Endometrium (tissue), 2 donors: Measurements from ENCODE around the gene AAGAB.
"Not testable (repeated sequence)": the region's sequence is repeated elsewhere in the genome, so short reads cannot be mapped to it uniquely, and the experiment has no call there.

Experiments
- FAIRE-seq: peaks from 2 replicates; lab custom pipeline; 2012; peaks lifted over from hg19 to GRCh38; lab: Jason Lieb, UNC
- donor health status: control.
- donor health status: control.

Gene AAGAB, protein sequence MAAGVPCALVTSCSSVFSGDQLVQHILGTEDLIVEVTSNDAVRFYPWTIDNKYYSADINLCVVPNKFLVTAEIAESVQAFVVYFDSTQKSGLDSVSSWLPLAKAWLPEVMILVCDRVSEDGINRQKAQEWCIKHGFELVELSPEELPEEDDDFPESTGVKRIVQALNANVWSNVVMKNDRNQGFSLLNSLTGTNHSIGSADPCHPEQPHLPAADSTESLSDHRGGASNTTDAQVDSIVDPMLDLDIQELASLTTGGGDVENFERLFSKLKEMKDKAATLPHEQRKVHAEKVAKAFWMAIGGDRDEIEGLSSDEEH

GRCh38 chr15:67254238-67255175 lies at the start of gene AAGAB, which contains the start of gene IQCH:
Gene AAGAB, minus strand, starts transcription at chr15:67254661. Its CDS starts 30 bp downstream, at chr15:67254631.
Gene IQCH, plus strand, starts transcription at chr15:67254786. Its CDS starts 111 bp downstream, at chr15:67254897.
- FAIRE-seq: no peak

DNA sequence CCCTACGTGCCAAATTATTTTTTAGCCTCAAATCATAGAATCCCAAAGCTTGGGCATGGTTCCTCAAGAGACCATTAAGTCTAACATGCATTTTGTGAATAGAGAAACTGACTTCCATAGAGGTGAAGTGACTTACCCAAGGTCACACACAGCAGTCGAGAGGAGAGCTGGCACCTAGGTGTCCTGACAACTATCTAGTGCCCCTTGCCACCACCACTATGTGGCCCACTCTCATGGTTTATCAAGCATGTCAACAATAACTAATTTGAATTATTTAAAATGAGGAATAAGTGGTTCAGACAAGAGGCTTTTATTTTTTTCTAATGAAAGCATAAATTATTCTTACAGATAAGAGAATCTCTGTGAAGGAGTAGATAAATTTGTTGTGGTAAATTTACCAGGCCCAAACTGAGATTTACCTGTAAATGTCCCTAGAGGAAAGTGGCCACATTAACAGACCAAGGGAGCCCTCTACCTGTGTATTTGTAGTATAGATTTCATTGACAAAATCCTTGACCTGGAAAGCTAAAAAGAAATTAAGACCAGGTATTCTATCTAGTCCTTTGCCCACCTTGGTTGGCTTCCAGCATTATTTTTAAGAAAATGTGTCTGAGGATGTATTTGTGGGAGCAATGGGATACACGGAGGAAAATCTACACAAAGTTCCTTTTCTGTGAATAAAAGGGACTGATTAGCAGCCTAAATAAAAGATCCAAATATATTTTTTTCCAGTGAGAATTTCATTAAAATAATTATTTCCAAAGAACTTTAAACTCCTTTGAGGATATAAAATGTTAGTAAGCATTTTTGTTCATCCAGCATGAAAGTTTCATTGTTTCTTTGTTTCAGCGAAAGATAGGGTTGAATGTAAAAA lies 49.3 kb upstream of the AAGAB start:
- FAIRE-seq: no peak

- FAIRE-seq: no peak
Measured at GRCh38 chr15:67300266-67301025, 46.0 kb upstream of the AAGAB start.

GRCh38 chr15:67296684-67297083 lies 42.2 kb upstream of the AAGAB start:
- no peak for FAIRE-seq

DNA sequence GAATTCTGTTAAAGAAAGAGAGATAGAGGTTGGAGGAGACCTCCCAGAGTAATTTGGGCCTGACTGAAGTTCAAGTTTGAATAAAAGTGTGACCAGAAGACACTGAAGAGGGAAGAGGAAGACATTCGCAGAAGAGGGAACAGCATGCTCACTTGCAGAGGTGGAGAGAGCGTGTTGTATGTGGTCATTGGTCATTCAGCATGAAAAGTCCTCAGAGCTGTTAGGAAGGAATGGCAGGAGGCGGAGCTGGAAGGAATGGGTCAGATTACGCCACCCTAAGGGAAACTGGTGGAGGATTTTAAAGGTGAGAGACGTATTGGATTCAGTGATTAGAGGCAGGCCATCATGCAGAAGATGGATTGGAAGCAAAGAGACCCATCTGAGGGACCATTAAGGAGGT lies 41.7 kb upstream of the AAGAB start:
- no peak for FAIRE-seq

DNA sequence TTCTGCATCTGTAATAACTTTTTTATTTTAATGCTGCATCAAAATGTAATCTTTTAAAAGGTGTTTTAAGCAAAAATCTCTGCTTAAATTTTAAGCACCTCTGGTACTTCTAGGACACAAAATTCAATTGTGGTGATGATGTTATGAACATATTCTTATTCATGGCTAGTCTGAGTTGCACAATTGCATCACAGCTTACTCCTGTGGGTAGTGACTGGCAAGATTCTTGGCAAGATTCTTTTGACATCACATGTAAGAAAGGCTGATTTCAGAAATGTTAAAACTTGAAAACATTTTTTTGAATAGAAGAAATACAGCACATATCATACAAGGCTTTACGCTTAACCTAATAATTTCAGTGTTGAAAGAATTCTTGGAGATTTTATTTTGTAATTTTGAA lies 35.9 kb upstream of the AAGAB start:
- FAIRE-seq: no peak

- FAIRE-seq: not testable (repeated sequence)
Measured at GRCh38 chr15:67286400-67286799, 31.9 kb upstream of the AAGAB start.

GRCh38 chr15:67285625-67286024 lies 31.2 kb upstream of the AAGAB start:
- FAIRE-seq: not testable (repeated sequence)

- FAIRE-seq: no peak
Measured at GRCh38 chr15:67281714-67282113, 27.3 kb upstream of the AAGAB start.

- no peak for FAIRE-seq
Measured at GRCh38 chr15:67280217-67280616, 25.8 kb upstream of the AAGAB start.

DNA sequence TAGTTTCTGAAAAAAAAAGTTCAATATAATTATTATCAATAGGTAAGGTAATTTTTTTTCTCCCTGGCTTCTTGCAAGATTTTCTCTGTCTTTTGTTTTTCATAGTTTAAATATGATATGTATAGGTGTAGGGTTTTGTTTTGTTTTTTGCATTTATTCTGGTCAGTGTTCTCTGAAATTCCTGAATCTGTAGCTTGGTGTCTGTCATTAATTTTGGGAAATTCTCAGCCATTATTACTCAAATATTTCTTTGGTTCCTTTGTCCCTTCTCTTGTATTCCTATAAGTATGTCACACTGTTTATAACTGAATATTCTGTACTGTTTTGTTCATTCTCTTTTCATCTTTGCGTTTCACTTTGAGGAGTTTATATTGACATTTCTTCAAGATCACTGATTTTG lies 22.2 kb upstream of the AAGAB start:
- no peak for FAIRE-seq

- FAIRE-seq: no peak
Measured at GRCh38 chr15:67274236-67274635, 19.8 kb upstream of the AAGAB start.

GRCh38 chr15:67267951-67268941 lies 13.8 kb upstream of the AAGAB start:
- FAIRE-seq: no peak

- FAIRE-seq: no peak
Measured at GRCh38 chr15:67267440-67267839, 13.0 kb upstream of the AAGAB start.

DNA sequence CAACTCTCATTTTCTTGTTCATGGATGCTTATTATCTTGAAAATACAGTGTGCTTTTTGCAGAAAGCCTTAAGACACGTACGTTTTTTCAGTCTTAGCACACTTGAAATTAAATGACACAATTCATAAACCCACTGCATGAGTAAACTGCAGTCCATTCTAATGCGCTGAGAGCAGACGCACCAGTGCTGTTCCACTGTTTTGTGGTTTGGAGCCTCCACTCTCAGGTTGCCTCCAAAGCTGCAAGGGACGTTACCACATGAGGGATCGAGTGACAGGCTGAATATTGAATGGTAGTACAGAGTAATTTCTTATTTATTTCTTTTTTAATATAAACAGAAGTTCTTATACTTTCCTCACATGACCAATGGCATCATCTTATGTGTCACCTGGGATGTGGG lies 12.4 kb upstream of the AAGAB start:
- no peak for FAIRE-seq

DNA sequence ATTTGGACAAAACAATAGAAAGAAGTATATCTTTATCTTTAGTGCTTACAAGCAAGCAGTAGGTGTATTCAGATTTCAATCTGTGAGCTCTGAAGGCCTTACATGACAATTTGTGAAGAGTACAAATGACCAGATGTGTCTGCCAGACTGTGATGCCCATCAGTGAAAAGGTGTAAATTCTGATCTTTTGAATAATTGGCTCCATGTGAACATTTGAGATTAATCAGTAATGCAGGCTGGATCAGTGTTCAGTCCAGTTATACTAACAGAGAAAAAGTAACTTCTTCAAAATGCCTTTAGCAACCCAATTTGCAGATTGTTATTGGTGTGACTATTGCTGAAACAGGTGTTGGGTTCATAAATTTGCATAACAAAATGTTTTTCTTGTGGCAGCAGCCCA lies 5.3 kb upstream of the AAGAB start:
- no peak for FAIRE-seq

DNA sequence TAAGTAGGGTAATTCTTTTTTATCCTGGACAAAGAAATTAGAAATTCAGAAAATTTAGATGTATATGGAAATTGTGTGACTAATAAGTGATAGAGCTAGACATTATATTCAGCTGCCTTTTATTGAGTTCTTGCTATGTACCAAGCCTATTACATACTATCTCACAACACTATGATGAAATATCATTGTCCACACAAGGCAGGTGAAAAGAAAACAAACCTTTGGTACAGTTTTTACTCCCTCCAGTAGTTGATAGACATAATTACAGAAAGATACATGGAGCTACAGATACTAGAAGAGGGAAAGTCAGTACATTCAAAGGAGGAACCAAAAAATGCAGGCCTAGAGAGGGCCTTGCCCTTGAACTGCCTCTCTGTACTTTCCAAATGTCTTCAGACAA lies 4.9 kb upstream of the AAGAB start:
- FAIRE-seq: no peak

- FAIRE-seq: not testable (repeated sequence)
Measured at GRCh38 chr15:67258412-67258811, 4.0 kb upstream of the AAGAB start.

GRCh38 chr15:67256051-67256450 lies 1.6 kb upstream of the AAGAB start:
- no peak for FAIRE-seq
